ENCODE results near the gene SKOR2.
A peak's percentile ranks its signal among the peaks of the same experiment; 100 is the strongest.
"Not testable (repeated sequence)": the region's sequence is repeated elsewhere in the genome, so short reads cannot be mapped to it uniquely, and the experiment has no call there.

SKOR2 gene

DNA sequence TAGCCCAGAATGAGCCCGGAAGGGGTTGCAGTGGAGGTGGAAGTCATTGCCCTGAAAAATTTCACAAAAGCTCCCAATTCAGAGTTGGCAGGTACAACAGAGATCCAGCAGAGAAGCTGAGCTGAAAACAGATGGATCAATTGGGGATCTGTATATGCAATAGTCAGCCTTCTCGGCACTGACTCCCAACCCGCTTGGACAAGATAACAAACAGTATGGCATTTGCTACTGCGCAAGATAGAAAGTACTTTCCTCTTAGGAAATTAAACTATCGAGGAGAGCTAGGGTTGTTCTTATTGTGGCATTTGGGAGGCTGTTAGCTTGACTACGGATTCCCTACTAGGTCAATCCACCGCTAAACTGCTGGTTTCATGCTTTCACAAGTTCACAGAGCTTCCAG is 63.7 kb downstream of the SKOR2 start:
- peaks cover 4% of the 10 kb centered on the region for H3K36me3 Mint-ChIP-seq
- DNase-seq (ENCODE audit: low spot score in 2 of 2) (no peak), ATAC-seq (ENCODE audit: low read depth) (no peak)
- peaks cover 4% of the 10 kb centered on the region for H3K27me3 Mint-ChIP-seq
- H3K9me3 Mint-ChIP-seq, result peaks cover 12% of the 10 kb centered on the region
- no peak overlapping the region for H3K4me3 Mint-ChIP-seq
- no peaks in the 10 kb centered on the region for H3K4me1 Mint-ChIP-seq
- H3K27ac Mint-ChIP-seq, result no peak overlapping the region

DNA sequence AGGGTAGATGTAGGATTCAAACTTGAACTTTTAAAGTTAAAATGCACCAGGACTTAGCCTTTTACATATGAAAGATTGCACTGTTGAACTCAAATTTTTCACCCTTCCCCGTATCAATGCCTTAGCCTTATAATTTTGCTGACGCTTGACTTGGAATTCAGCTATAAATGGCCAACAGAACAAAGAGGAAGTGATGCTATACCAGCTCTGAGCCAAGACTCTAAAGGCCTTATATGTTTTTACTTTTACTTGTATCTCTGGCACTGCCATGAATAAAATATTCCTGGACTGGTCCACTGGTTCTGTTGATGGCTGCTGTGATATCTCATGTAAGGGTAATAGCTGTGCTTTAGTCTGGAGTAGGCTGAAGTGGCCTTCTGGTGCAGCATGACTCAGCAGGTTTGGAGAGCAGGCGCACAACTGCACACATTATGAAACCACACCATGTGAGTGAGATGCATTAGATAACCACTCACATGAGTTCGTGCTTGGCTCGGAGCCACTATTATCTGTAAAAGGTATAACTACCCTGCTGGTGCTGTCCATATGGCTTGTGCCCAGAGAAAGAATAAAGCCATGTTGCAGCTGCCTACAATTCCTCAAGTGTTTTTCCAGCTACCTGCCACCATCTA is 66.9 kb downstream of the SKOR2 start:
- Mint-ChIP-seq H3K27ac (no peak overlapping the region), H3K4me3 (no peak overlapping the region), H3K27me3 (peaks cover 3% of the 10 kb centered on the region), H3K4me1 (peaks cover 4% of the 10 kb centered on the region), H3K9me3 (peaks cover 12% of the 10 kb centered on the region), H3K36me3 (peaks cover 4% of the 10 kb centered on the region)
- ATAC-seq (ENCODE audit: low read depth), result no peak
- no peak for DNase-seq (ENCODE audit: low spot score in 2 of 2)

DNA sequence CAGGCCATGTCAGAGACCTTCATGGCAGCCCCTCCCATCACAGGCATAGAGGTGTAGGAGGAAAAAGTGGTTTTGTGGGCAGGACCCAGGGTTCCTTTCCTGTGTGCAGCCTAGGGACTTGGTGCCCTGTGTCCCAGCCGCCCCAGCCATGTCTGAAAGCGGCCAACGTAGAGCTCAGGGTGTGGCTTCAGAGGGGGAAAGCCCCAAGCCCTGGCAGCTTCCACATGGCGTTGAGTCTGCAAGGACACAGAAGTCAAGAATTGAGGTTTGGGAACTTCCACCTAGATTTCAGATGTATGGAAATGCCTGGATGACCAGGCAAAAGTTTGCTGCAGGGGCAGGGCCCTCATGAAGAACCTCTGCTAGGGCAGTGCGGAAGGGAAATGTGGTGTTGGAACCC is 69.3 kb downstream of the SKOR2 start:
- not testable (repeated sequence) for H3K27ac Mint-ChIP-seq; ATAC-seq (ENCODE audit: low read depth)

DNA sequence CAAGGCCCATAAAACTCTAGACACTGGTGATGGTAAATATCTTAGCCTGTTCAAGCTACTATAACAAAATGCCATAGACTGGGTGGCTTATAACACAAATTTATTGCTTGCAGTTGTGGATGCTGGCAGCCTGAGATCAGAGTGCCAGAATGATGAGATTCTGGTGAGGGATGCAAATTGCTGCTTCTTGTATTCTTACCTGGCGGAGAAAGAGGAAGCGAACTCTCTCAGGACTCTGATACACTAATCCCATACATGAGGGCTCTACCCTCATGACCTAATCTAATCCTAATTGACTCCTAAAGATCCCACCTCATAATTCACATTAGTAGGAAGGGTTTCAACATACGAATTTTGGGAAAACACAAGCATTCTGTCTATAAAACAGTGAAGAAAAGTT is 70.7 kb downstream of the SKOR2 start:
- H3K27ac Mint-ChIP-seq, result no peak overlapping the region
- peaks cover 4% of the 10 kb centered on the region for H3K4me1 Mint-ChIP-seq
- no peak overlapping the region for H3K4me3 Mint-ChIP-seq
- peaks cover under 1% of the 10 kb centered on the region for H3K36me3 Mint-ChIP-seq
- no peak for DNase-seq (ENCODE audit: low spot score in 2 of 2)
- peaks cover 1% of the 10 kb centered on the region for H3K27me3 Mint-ChIP-seq
- peaks cover 8% of the 10 kb centered on the region for H3K9me3 Mint-ChIP-seq
- ATAC-seq (ENCODE audit: low read depth), result no peak

More for the DNA sequence above, 69.3 kb downstream of the SKOR2 start:
- not testable (repeated sequence) for H3K4me1 Mint-ChIP-seq; H3K4me3 Mint-ChIP-seq; H3K27me3 Mint-ChIP-seq; H3K36me3 Mint-ChIP-seq; DNase-seq (ENCODE audit: low spot score in 2 of 2)
- H3K9me3 Mint-ChIP-seq, result peaks cover 12% of the 10 kb centered on the region

DNA sequence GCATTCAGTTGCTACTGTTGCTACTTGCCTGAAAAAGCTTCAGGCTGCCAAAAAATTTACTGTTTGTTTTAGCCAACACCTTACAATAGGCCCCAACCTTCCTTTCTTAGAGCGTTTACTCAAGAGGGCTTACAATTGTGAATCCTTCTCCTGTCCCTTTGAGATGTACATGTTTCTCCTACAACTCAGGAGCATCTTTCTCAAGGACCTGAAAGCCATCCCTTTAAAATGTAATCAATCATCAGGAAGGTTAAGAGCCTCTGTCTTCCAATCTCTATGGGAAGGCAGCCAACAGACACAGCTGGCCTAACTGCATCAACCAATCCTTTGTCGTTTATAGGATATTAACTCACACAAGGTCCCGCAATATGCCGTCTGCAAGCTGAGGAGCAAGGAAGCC is 71.9 kb downstream of the SKOR2 start:
- H3K27ac Mint-ChIP-seq, result no peak overlapping the region
- DNase-seq (ENCODE audit: low spot score in 2 of 2) (no peak), ATAC-seq (ENCODE audit: low read depth) (no peak)
- H3K4me3 Mint-ChIP-seq, result no peak overlapping the region
- H3K36me3 Mint-ChIP-seq, result no peaks in the 10 kb centered on the region
- peaks cover 4% of the 10 kb centered on the region for H3K4me1 Mint-ChIP-seq
- H3K9me3 Mint-ChIP-seq, result peaks cover 4% of the 10 kb centered on the region
- peaks cover 1% of the 10 kb centered on the region for H3K27me3 Mint-ChIP-seq

DNA sequence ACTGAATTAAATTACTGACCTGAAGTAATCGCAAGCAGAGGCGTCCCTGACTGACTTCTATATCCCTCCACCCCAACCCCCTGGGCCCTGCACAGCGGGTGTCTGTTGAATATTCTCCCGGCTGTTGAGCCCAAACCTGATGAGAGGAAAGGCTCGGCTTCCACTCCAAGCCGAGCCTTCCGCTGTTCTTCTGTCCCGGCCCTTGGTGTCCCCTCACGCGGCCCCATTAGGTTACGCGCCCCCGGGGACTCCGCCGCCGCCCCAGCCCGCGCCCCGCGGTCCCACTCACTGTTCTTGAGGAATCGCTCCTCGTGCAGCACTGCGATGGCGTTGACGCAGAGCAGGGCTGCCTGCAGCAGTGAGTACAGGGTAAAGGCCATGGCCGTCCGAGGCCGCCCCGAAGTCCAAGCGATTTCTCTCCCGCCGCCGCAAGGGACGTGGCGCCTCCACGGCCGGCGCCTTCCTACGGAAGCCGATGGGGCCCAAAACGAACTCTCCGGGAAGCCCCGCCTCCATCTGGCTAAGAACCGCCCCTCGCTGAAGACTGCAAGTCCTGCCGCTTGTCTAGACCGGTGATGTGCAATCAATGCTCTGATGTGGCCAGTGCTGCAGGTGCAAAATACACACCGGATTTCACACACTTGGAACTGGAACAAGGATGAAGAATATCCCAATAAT is 75.4 kb downstream of the SKOR2 start, which contains the start of gene IER3IP1:
IER3IP1 (minus strand) TSS at position 467 of the 678 bp plus-strand sequence; CDS start at position 380, 87 bp downstream.
- no peaks in the 10 kb centered on the region for H3K36me3 Mint-ChIP-seq
- ATAC-seq (ENCODE audit: low read depth), result peak; percentile 91
- no peak within 1 kb of the TSS for H3K27ac Mint-ChIP-seq
- H3K4me3 Mint-ChIP-seq, result peak within 1 kb of the TSS; percentile 59
- no peaks in the 10 kb centered on the region for H3K9me3 Mint-ChIP-seq
- peak; percentile 85 to 87 for DNase-seq (ENCODE audit: low spot score in 2 of 2)
- peaks cover 4% of the 10 kb centered on the region for H3K4me1 Mint-ChIP-seq
- H3K27me3 Mint-ChIP-seq, result no peaks in the 10 kb centered on the region

DNA sequence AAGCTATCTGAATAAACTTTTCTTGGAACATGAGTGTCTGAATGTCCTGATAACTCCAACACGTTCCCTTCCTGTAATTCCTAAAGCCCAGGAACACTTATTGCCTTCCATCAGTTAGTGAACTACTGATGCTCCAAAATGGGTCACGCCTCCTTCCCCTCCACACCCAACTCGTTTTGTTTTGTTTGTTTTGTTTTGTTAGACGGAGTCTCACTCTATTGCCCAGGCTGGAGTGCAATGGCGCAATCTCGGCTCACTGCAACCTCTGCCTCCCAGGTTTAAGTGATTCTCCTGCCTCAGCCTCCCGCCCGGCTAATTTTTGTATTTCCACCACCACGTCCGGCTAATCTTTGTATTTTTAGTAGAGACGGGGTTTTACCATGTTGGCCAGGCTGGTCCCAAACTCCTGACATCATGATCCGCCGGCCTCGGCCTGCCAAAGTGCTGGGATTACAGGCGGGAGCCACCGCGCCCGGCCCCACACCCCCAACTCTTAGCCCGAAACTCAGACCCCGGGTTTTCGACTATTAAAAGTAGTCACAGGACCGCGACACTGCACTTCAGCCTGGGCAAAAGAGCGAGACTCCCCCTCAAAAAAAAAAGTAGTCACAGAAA is 76.1 kb downstream of the SKOR2 start:
- no peak for DNase-seq (ENCODE audit: low spot score in 2 of 2)
- Mint-ChIP-seq H3K27me3 (no peaks in the 10 kb centered on the region), H3K27ac (no peak overlapping the region), H3K36me3 (no peaks in the 10 kb centered on the region), H3K9me3 (no peaks in the 10 kb centered on the region), H3K4me1 (no peaks in the 10 kb centered on the region), H3K4me3 (no peak overlapping the region)
- no peak for ATAC-seq (ENCODE audit: low read depth)

DNA sequence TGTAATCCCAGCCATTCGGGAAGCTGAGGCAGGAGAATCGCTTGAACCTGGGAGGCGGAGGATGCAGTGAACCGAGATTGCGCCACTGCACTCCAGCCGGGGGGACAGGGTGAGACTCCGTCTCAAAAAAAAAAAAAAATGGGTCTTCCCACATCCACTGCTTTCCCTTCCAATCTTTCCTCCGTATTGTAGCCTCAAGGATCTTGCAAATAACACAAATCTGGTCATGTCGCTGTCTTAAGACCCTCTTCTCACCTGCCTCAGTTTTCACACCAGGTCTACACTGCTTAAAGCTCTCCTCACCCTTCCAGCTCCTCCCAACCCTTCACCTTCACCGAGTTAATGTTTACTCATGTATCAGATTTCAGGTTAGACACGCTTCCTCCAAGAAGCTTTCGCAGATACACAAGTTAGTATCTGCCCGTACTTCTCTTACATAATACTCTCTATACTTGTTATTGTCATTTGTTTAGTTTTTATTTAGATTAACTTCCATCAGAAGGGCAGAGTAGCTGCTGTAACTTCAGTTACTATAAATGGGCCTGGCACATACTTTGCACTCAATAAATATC is 76.8 kb downstream of the SKOR2 start:
- no peak overlapping the region for H3K4me3 Mint-ChIP-seq
- H3K27ac Mint-ChIP-seq, result no peak overlapping the region
- DNase-seq (ENCODE audit: low spot score in 2 of 2), result no peak
- no peaks in the 10 kb centered on the region for H3K4me1 Mint-ChIP-seq
- no peaks in the 10 kb centered on the region for H3K36me3 Mint-ChIP-seq
- ATAC-seq (ENCODE audit: low read depth), result no peak
- H3K9me3 Mint-ChIP-seq, result no peaks in the 10 kb centered on the region
- no peaks in the 10 kb centered on the region for H3K27me3 Mint-ChIP-seq

DNA sequence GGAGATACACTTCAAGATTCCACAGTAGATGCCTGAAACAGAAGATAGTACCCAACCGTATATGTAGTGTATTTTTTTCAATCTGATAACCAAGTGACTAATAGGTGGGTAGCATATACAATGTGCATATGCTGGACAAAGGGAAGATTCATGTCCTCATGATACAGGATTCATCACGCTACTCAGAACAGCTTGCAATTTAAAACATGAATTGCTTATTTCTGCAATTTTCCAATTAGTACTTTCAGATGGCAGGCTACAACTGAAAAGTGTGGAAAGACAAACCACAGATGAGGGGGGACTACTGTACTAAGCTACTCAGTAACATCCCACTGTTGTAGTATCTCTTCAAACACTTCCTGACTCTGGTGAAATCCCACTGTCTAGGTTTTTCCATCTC is 79.0 kb downstream of the SKOR2 start:
- H3K9me3 Mint-ChIP-seq, result no peaks in the 10 kb centered on the region
- H3K4me1 Mint-ChIP-seq, result peaks cover 5% of the 10 kb centered on the region
- H3K4me3 Mint-ChIP-seq, result no peak overlapping the region

DNA sequence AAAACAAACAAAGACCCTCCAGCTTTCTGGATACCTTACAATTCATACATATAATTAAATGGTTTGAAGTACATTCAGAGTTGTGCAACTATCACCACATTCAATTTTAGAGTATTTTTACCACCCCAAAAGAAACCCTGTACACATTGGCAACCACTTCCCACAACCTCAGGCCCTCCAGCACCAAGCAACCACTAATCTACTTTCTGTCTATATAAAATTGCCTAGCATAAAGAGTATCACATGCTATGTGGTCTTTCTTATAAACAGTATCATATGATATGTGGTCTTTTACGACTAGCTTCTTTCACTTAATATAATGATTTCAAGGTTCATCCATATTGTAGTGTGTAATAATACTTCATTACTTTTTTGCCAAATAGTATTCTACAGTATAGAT is 82.5 kb downstream of the SKOR2 start:
- Mint-ChIP-seq H3K27me3 (no peaks in the 10 kb centered on the region), H3K4me3 (no peak overlapping the region), H3K4me1 (peaks cover 10% of the 10 kb centered on the region), H3K27ac (peak overlapping the region; percentile 19), H3K9me3 (no peaks in the 10 kb centered on the region), H3K36me3 (peaks cover 2% of the 10 kb centered on the region)
- DNase-seq (ENCODE audit: low spot score in 2 of 2) (no peak), ATAC-seq (ENCODE audit: low read depth) (no peak)

More for the DNA sequence above, 79.0 kb downstream of the SKOR2 start:
- no peaks in the 10 kb centered on the region for H3K27me3 Mint-ChIP-seq
- H3K27ac Mint-ChIP-seq, result no peak overlapping the region
- DNase-seq (ENCODE audit: low spot score in 2 of 2), result no peak
- no peaks in the 10 kb centered on the region for H3K36me3 Mint-ChIP-seq
- no peak for ATAC-seq (ENCODE audit: low read depth)

DNA sequence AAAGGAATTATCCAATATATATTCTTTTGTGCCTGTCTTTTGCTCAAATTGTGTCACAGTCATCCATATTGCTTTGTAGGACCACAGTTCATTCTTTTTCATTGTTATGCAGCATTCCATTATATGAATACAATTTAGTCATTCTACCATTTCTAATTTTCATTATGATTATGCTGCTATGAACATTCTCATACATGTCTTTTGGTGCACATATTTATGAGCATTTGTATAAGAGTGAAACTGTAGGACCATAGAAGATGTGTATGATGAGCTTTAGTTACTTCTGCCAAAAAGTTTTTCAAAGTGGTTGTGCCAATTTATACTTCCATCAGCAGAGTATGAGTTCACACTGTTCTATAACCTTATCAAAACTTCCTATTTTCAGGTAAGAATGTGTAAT is 83.0 kb downstream of the SKOR2 start:
- H3K27me3 Mint-ChIP-seq, result no peaks in the 10 kb centered on the region
- H3K27ac Mint-ChIP-seq, result peak overlapping the region; percentile 19
- no peaks in the 10 kb centered on the region for H3K9me3 Mint-ChIP-seq
- peaks cover 10% of the 10 kb centered on the region for H3K4me1 Mint-ChIP-seq
- H3K36me3 Mint-ChIP-seq, result peaks cover 2% of the 10 kb centered on the region
- ATAC-seq (ENCODE audit: low read depth), result no peak
- no peak for DNase-seq (ENCODE audit: low spot score in 2 of 2)
- H3K4me3 Mint-ChIP-seq, result no peak overlapping the region

DNA sequence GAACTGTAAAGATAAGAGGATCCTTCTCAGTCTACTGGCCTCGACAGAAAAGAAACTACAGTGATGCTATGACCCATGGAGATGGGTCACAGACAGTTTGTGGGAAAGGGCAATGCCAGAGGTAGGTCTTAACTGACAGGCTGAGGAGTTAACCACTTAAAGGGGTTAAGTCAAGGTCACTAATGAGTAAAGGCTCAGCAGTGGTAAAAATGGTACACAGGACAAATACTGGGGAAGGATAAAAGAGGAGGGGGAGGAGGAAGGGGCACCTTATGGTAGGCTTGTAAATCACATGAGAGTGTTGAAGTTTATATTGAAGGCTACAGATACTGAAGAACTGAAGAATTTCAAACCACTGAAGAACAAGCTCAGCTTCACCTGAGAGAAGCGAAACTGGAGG is 85.2 kb downstream of the SKOR2 start:
- ATAC-seq (ENCODE audit: low read depth), result no peak
- H3K27me3 Mint-ChIP-seq, result no peaks in the 10 kb centered on the region
- peaks cover 2% of the 10 kb centered on the region for H3K36me3 Mint-ChIP-seq
- H3K4me3 Mint-ChIP-seq, result no peak overlapping the region
- H3K9me3 Mint-ChIP-seq, result no peaks in the 10 kb centered on the region
- H3K4me1 Mint-ChIP-seq, result peaks cover 12% of the 10 kb centered on the region
- no peak for DNase-seq (ENCODE audit: low spot score in 2 of 2)
- no peak overlapping the region for H3K27ac Mint-ChIP-seq

DNA sequence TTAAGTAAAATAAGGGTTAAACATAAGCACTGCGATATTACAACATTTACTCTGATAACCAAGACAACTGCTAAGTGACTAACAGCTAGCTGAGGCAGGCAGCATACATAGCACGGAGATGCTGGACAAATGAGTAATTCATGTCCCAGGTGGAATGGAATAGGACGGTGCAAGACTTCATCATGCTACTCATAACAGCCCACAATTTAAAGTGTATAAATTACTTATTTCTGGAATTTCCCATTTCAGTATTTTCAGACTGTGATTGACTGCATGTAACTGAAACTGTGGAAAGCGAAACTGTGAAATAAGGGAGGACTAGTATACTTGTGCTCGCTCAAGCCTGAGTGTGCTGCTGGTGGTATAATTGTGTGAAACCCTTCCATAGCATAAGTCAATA is 88.2 kb downstream of the SKOR2 start:
- Mint-ChIP-seq H3K4me1 (peaks cover 9% of the 10 kb centered on the region), H3K27ac (no peak overlapping the region), H3K27me3 (no peaks in the 10 kb centered on the region), H3K36me3 (peaks cover 4% of the 10 kb centered on the region), H3K4me3 (no peak overlapping the region), H3K9me3 (no peaks in the 10 kb centered on the region)
- DNase-seq (ENCODE audit: low spot score in 2 of 2) (no peak), ATAC-seq (ENCODE audit: low read depth) (peak; percentile 77)

DNA sequence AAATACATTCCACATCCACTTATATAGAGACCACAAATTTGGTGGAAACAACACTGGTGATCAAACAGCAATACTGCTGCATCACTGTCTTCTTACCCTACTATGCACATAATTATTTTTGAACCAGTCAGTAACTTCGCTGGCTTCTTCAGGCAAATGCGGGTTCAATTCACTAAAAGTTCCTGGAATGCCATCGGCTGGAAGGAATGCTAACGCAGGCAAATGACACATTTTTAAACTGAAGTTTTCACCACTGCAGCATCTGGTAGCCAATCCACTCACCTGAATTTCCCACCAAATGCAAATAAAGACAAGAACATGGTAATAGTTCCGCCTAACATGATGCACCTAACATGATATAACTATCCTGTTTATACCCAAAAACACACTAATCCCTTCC is 91.2 kb downstream of the SKOR2 start:
- no peak for DNase-seq (ENCODE audit: low spot score in 2 of 2)
- Mint-ChIP-seq H3K9me3 (no peaks in the 10 kb centered on the region), H3K4me3 (no peak overlapping the region), H3K27ac (no peak overlapping the region), H3K4me1 (peaks cover 7% of the 10 kb centered on the region), H3K36me3 (peaks cover 3% of the 10 kb centered on the region), H3K27me3 (no peaks in the 10 kb centered on the region)
- ATAC-seq (ENCODE audit: low read depth), result no peak

Data from memory B cell (primary cell).